KMS-11 (cell line): ENCODE measurements around the gene DCAF5.

ENCODE experiments used
- H2AFZ ChIP-seq: fragments of 200-600 bp; sonication (generic); 2 replicates; pipeline ENCODE4 v1.6.1; 2016; ENCODE audit warnings: antibody characterized with exemption, mixed run types, low read depth
- H3K27ac ChIP-seq: fragments of 200-600 bp; sonication (generic); 2 replicates; pipeline ENCODE4 v1.6.1; 2016; ENCODE audit warnings: mild to moderate bottlenecking, mixed run types
- H3K27me3 ChIP-seq: fragments of 200-600 bp; sonication (generic); 2 replicates; pipeline ENCODE4 v1.6.1; 2017; ENCODE audit warnings: mild to moderate bottlenecking, low read depth, mixed run types, moderate library complexity; ENCODE audit not compliant: insufficient read depth
- H3K36me3 ChIP-seq: fragments of 200-600 bp; sonication (generic); 2 replicates; pipeline ENCODE4 v1.6.1; 2017; ENCODE audit warnings: mild to moderate bottlenecking, mixed run types; ENCODE audit not compliant: insufficient read depth
- H3K4me1 ChIP-seq: fragments of 200-600 bp; sonication (generic); 2 replicates; pipeline ENCODE4 v1.6.1; 2016; ENCODE audit warnings: mild to moderate bottlenecking, low read depth, mixed run types; ENCODE audit not compliant: poor library complexity, severe bottlenecking
- H3K4me2 ChIP-seq: fragments of 200-600 bp; sonication (generic); 2 replicates; pipeline ENCODE4 v1.7.0; 2016; ENCODE audit warnings: mild to moderate bottlenecking, mixed run types
- H3K4me3 ChIP-seq: fragments of 200-600 bp; sonication (generic); IDR thresholded peaks from 2 replicates; pipeline ENCODE4 v1.6.1; 2017; ENCODE audit warnings: low read depth, low read length, mixed read lengths; ENCODE audit not compliant: insufficient read depth
- H3K79me2 ChIP-seq: fragments of 200-600 bp; sonication (generic); 2 replicates; pipeline ENCODE4 v1.6.1; 2016; ENCODE audit warnings: low read depth, mixed run types; ENCODE audit not compliant: insufficient read depth
- H3K9ac ChIP-seq: fragments of 200-600 bp; sonication (generic); 2 replicates; pipeline ENCODE4 v1.6.1; 2016; ENCODE audit warnings: mild to moderate bottlenecking, mixed run types
- H4K20me1 ChIP-seq: fragments of 200-600 bp; sonication (generic); 2 replicates; pipeline ENCODE4 v1.6.1; 2016; ENCODE audit warnings: mild to moderate bottlenecking, mixed run types; ENCODE audit not compliant: insufficient read depth
- CTCF ChIP-seq: fragments of 200-600 bp; sonication (generic); conservative IDR thresholded peaks from 2 replicates; pipeline ENCODE4 v1.6.1; 2017; ENCODE audit warnings: low read depth, mild to moderate bottlenecking, antibody characterized with exemption, low read length, moderate library complexity, mixed read lengths

DCAF5 gene

GRCh38 chr14:69091006-69091405, 61.9 kb downstream of the DCAF5 start:
- Histone ChIP-seq H3K27ac (no peak overlapping the region), H3K27me3 (no peaks in the 10 kb centered on the region), H3K4me2 (no peak overlapping the region), H3K4me3 (no peak overlapping the region), H4K20me1 (no peaks in the 10 kb centered on the region), H3K9ac (no peak overlapping the region), H3K36me3 (no peaks in the 10 kb centered on the region), H3K79me2 (no peaks in the 10 kb centered on the region), H3K4me1 (peaks cover 9% of the 10 kb centered on the region), H2AFZ (no peak overlapping the region)
- no peak for TF ChIP-seq CTCF

GRCh38 chr14:69090187-69090789, 62.6 kb downstream of the DCAF5 start:
- no peaks in the 10 kb centered on the region for H3K27me3 ChIP-seq
- no peaks in the 10 kb centered on the region for H4K20me1 ChIP-seq
- no peaks in the 10 kb centered on the region for H3K79me2 ChIP-seq
- H3K4me1 ChIP-seq = peaks cover 9% of the 10 kb centered on the region
- H3K4me2 ChIP-seq = no peak overlapping the region
- H3K9ac ChIP-seq = no peak overlapping the region
- peak; percentile 65 for TF ChIP-seq CTCF
- H3K4me3 ChIP-seq = no peak overlapping the region
- no peak overlapping the region for H2AFZ ChIP-seq
- H3K27ac ChIP-seq = no peak overlapping the region
- H3K36me3 ChIP-seq = no peaks in the 10 kb centered on the region

- no peak overlapping the region for H3K4me3 ChIP-seq
- TF ChIP-seq CTCF = no peak
- H3K36me3 ChIP-seq = no peaks in the 10 kb centered on the region
- no peak overlapping the region for H3K9ac ChIP-seq
- H4K20me1 ChIP-seq = no peaks in the 10 kb centered on the region
- no peaks in the 10 kb centered on the region for H3K27me3 ChIP-seq
- no peak overlapping the region for H2AFZ ChIP-seq
- H3K4me2 ChIP-seq = no peak overlapping the region
- no peaks in the 10 kb centered on the region for H3K79me2 ChIP-seq
- H3K27ac ChIP-seq = no peak overlapping the region
- H3K4me1 ChIP-seq = peaks cover 9% of the 10 kb centered on the region
These were observed 63.9 kb downstream of the DCAF5 start for GRCh38 chr14:69089046-69089445.

- H3K4me2 ChIP-seq = no peak overlapping the region
These were observed 64.3 kb downstream of the DCAF5 start for GRCh38 chr14:69088586-69088985.

More at GRCh38 chr14:69088586-69088985, 64.3 kb downstream of the DCAF5 start:
- Histone ChIP-seq H4K20me1 (no peaks in the 10 kb centered on the region), H3K79me2 (no peaks in the 10 kb centered on the region), H2AFZ (no peak overlapping the region), H3K27ac (no peak overlapping the region), H3K4me3 (no peak overlapping the region), H3K4me1 (peaks cover 9% of the 10 kb centered on the region), H3K9ac (no peak overlapping the region), H3K36me3 (no peaks in the 10 kb centered on the region), H3K27me3 (no peaks in the 10 kb centered on the region)
- TF ChIP-seq CTCF = no peak
